IPS-NIHi7 (cell line): ENCODE data around the gene FAM72B.
"Not testable (repeated sequence)": the region's sequence is repeated elsewhere in the genome, so short reads cannot be mapped to it uniquely, and the experiment has no call there.

Source experiments
- DNase-seq: peaks from one replicate; pipeline ENCODE4 v3.0.0; 2012; ENCODE audit warnings: mixed read lengths; ENCODE audit errors: extremely low spot score

Gene FAM72B

GRCh38 chr1:121184290-121185127 lies at the start of gene FAM72B, which contains the start of gene SRGAP2C:
TSS of gene FAM72B (minus strand) at chr1:121184340. CDS start at chr1:121183489, 851 bp downstream.
TSS of gene SRGAP2C (plus strand) at chr1:121184975. CDS start at chr1:121187447, 2,472 bp downstream.
- peak; percentile 72 for DNase-seq

GRCh38 chr1:121232445-121233125 lies 48.4 kb upstream of the FAM72B start:
- not testable (repeated sequence) for DNase-seq

- not testable (repeated sequence) for DNase-seq
These were observed 46.5 kb upstream of the FAM72B start for GRCh38 chr1:121230636-121231035.

- DNase-seq = not testable (repeated sequence)
These were observed 43.6 kb upstream of the FAM72B start for GRCh38 chr1:121227544-121228330.

GRCh38 chr1:121226925-121227324 lies 42.8 kb upstream of the FAM72B start:
- not testable (repeated sequence) for DNase-seq

- DNase-seq = not testable (repeated sequence)
These were observed 42.3 kb upstream of the FAM72B start for GRCh38 chr1:121226295-121226904.

- not testable (repeated sequence) for DNase-seq
These were observed 40.6 kb upstream of the FAM72B start for GRCh38 chr1:121224714-121225113.

- not testable (repeated sequence) for DNase-seq
These were observed 37.6 kb upstream of the FAM72B start for GRCh38 chr1:121221770-121222169.

GRCh38 chr1:121216676-121217075 lies 32.5 kb upstream of the FAM72B start:
- not testable (repeated sequence) for DNase-seq

- not testable (repeated sequence) for DNase-seq
These were observed 31.7 kb upstream of the FAM72B start for GRCh38 chr1:121215699-121216417.

GRCh38 chr1:121214544-121215156 lies 30.5 kb upstream of the FAM72B start:
- DNase-seq = not testable (repeated sequence)

GRCh38 chr1:121213491-121213890 lies 29.4 kb upstream of the FAM72B start:
- DNase-seq = not testable (repeated sequence)

GRCh38 chr1:121210778-121211177 lies 26.6 kb upstream of the FAM72B start:
- DNase-seq = not testable (repeated sequence)

GRCh38 chr1:121208375-121208774 lies 24.2 kb upstream of the FAM72B start:
- not testable (repeated sequence) for DNase-seq

GRCh38 chr1:121207328-121207727 lies 23.2 kb upstream of the FAM72B start:
- DNase-seq = not testable (repeated sequence)

- not testable (repeated sequence) for DNase-seq
These were observed 21.9 kb upstream of the FAM72B start for GRCh38 chr1:121205786-121206711.

- DNase-seq = not testable (repeated sequence)
These were observed 18.8 kb upstream of the FAM72B start for GRCh38 chr1:121202986-121203385.

- not testable (repeated sequence) for DNase-seq
These were observed 17.1 kb upstream of the FAM72B start for GRCh38 chr1:121200985-121201981.
